Gastrocnemius medialis (tissue), 4 donors: ENCODE results near the gene TMEM131L. TPM values are rescaled to one million over a fixed set of nuclear protein-coding genes. Genes with fewer than 3 reads are reported as not detected.
A peak's percentile ranks its signal among the peaks of the same experiment; 100 is the strongest.
"Not testable (repeated sequence)": the region's sequence is repeated elsewhere in the genome, so short reads cannot be mapped to it uniquely, and the experiment has no call there.

Source experiments
- ATAC-seq, 2 donors: fragments of 150-250 bp; one replicate each; pipeline ENCODE4 v1.9.1; 2016
- DNase-seq, 2 donors: peaks; one replicate each; pipeline ENCODE4 v3.0.0-alpha.2; 2019
- H3K27ac ChIP-seq, 4 donors: fragments of 200-600 bp; sonication (generic); 1 replicate in 1 of 4; 2 replicates in 3 of 4; pipeline ENCODE4 v1.5.1; 2016 to 2018; ENCODE audit warnings: mild to moderate bottlenecking in 2 of 4, moderate library complexity in 1 of 4
- H3K27me3 ChIP-seq, 3 donors: fragments of 200-600 bp; sonication (generic) in 2 of 3; 1 replicate in 1 of 3; 2 replicates in 2 of 3; pipeline versions ENCODE4 v1.5.1 to v1.6.0; 2016 to 2019; ENCODE audit warnings: mild to moderate bottlenecking in 1 of 3, moderate library complexity in 1 of 3
- H3K36me3 ChIP-seq, 2 donors: fragments of 200-600 bp; sonication (generic) in 1 of 2; one replicate each; pipeline ENCODE4 v1.5.1; 2017 to 2018
- H3K4me1 ChIP-seq, 2 donors: fragments of 200-600 bp; sonication (generic) in 1 of 2; one replicate each; pipeline ENCODE4 v1.5.1; 2016 to 2017; ENCODE audit warnings: mild to moderate bottlenecking in 2 of 2
- H3K4me3 ChIP-seq, 4 donors: fragments of 200-600 bp; sonication (generic) in 3 of 4; 1 replicate in 1 of 4; 2 replicates in 3 of 4; pipeline ENCODE4 v1.5.1; 2016 to 2019; ENCODE audit warnings: mild to moderate bottlenecking in 2 of 4
- H3K9me3 ChIP-seq, 3 donors: fragments of 200-600 bp; sonication (generic) in 2 of 3; 1 replicate in 1 of 3; 2 replicates in 2 of 3; pipeline ENCODE4 v1.5.1; 2016 to 2019
- POLR2A ChIP-seq, 2 donors: fragments of 450-650 bp; IDR thresholded peaks; one replicate each; pipeline ENCODE4 v1.6.1; 2017; ENCODE audit warnings: antibody characterized with exemption in 2 of 2, mild to moderate bottlenecking in 2 of 2, moderate library complexity in 2 of 2
- in situ Hi-C, 4 donors: fragments of 200-750 bp; cut with MboI; loops; one replicate each; pipeline versions ENCODE4 v1.15.0 to v1.8.0; 2017; ENCODE audit warnings: low sequenced_read_pairs in 4 of 4
- intact Hi-C: fragments of 100-400 bp; cut with DNase I; formaldehyde crosslinking; loops from one replicate; pipeline ENCODE4 v1.15.1; 2023; ENCODE audit warnings: low total_unique reads
- total RNA-seq, 4 donors: library from RNA; depleted of rRNA; stranded (reverse); fragments of >200 nt; gene quantifications; one replicate each; pipeline versions ENCODE4 v1.1.0 to v1.2.3, GENCODE V29; 2016
- TF ChIP-seq, protein P1 (sequence below), 5 experiments: fragments of 450-650 bp in 3 of 5; fragments of 200-600 bp in 2 of 5; sonication (generic) in 2 of 5; IDR thresholded peaks in 4 of 5; conservative IDR thresholded peaks in 1 of 5; 1 replicate in 4 of 5; 2 replicates in 1 of 5; pipeline ENCODE4 v1.5.1; 2016 to 2019; ENCODE audit warnings: antibody characterized with exemption in 5 of 5, mild to moderate bottlenecking in 3 of 5, moderate library complexity in 3 of 5

The TMEM131L gene
- total RNA-seq, 4 donors from 2014 or later, result 4.6 to 21.4 (median 9.5) TPM

DNA sequence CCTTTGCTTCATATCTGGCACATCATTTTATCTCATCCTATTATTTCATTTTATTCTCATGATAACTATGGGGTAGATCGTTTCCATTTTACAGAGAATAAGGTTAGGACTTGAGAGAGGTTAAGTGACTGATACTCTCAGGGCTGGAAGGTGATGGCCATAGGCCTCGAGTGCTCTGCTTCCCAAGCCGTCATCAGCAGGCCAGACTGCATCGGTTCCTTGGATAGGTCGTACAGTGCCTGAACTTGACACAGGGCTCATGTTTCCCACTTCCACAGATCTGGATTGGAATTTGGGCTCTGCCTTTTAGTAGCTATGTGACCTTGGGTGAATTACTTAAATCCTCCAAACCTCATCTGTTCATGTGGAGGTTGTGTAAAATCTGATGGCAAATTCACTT is 81.4 kb downstream of the TMEM131L start:
- ATAC-seq (peak; percentile 48 to 77), DNase-seq (no peak)
- H3K4me3 ChIP-seq, result no peak overlapping the region
- H3K9me3 ChIP-seq, result no peaks in the 10 kb centered on the region
- in situ Hi-C loops, result no loop called here
- H3K36me3 ChIP-seq, result no peaks in the 10 kb centered on the region
- intact Hi-C loops, result no loop called here
- H3K27me3 ChIP-seq, result no peaks in the 10 kb centered on the region
- H3K4me1 ChIP-seq, result peaks cover 44 to 49% of the 10 kb centered on the region in 2 donors
- TF ChIP-seq, protein P1, sequence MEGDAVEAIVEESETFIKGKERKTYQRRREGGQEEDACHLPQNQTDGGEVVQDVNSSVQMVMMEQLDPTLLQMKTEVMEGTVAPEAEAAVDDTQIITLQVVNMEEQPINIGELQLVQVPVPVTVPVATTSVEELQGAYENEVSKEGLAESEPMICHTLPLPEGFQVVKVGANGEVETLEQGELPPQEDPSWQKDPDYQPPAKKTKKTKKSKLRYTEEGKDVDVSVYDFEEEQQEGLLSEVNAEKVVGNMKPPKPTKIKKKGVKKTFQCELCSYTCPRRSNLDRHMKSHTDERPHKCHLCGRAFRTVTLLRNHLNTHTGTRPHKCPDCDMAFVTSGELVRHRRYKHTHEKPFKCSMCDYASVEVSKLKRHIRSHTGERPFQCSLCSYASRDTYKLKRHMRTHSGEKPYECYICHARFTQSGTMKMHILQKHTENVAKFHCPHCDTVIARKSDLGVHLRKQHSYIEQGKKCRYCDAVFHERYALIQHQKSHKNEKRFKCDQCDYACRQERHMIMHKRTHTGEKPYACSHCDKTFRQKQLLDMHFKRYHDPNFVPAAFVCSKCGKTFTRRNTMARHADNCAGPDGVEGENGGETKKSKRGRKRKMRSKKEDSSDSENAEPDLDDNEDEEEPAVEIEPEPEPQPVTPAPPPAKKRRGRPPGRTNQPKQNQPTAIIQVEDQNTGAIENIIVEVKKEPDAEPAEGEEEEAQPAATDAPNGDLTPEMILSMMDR (IDR thresholded peaks at IDR 0.05 in 4 of 5, conservative IDR thresholded peaks at IDR 0.05 in 1 of 5), result no peak
- TF ChIP-seq POLR2A (IDR thresholded peaks at IDR 0.05), result no peak
- H3K27ac ChIP-seq, result peak overlapping the region; percentile 68 to 88 (median 80)

DNA sequence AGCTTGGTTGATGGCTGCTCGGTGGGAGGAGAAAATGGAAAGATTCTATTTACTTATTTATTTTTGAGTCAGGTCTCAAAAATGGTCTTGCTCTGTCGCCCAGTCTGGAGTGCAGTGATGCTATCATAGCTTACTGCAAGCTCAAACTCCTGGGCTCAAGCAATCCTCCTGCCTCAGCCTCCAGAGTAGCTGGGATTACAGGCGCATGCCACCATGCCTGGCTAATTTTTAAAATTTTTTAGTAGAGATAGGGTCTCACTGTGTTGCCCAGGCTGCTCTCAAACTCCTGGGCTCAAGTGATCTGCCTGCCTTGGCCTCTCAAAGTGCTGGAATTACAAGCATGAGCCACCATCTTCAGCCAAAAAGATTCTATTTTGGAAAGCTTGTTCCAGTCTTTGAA is 82.7 kb downstream of the TMEM131L start:
- DNase-seq, H3K4me3 ChIP-seq, ATAC-seq, H3K9me3 ChIP-seq, H3K36me3 ChIP-seq, H3K27me3 ChIP-seq, intact Hi-C loops, in situ Hi-C loops: not testable (repeated sequence)
- peaks cover 53 to 59% of the 10 kb centered on the region in 2 donors for H3K4me1 ChIP-seq
- H3K27ac ChIP-seq, result peak overlapping the region; percentile 68 to 88 (median 80)

DNA sequence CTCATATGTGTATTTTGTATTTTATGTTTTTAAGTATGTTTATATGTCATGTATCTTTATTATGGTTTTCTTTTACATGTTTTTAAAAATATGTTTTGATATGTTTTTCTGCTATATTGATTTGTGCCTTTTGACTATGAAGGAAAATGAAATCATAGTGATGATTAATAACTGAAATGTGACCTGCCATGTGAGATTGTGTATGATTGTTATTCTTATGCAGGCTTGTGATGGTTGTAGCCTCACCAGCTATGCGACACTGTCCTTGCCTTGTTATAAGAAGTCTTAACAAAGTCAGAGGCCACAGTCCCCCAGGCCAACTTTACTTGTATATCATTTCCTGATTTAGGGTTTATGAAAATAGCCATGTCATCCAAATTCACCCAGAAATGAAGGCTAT is 83.2 kb downstream of the TMEM131L start:
- no peaks in the 10 kb centered on the region for H3K36me3 ChIP-seq
- no peaks in the 10 kb centered on the region for H3K27me3 ChIP-seq
- ATAC-seq (peak in 1 of 2 donors; percentile 61), DNase-seq (no peak)
- in situ Hi-C loops (no loop called here), intact Hi-C loops (no loop called here)
- peak overlapping the region; percentile 68 to 88 (median 80) for H3K27ac ChIP-seq
- no peaks in the 10 kb centered on the region for H3K9me3 ChIP-seq
- peaks cover 55 to 62% of the 10 kb centered on the region in 2 donors for H3K4me1 ChIP-seq
- TF ChIP-seq, protein P1 (IDR thresholded peaks at IDR 0.05 in 4 of 5, conservative IDR thresholded peaks at IDR 0.05 in 1 of 5), result no peak
- no peak for TF ChIP-seq POLR2A (IDR thresholded peaks at IDR 0.05)
- H3K4me3 ChIP-seq, result no peak overlapping the region

DNA sequence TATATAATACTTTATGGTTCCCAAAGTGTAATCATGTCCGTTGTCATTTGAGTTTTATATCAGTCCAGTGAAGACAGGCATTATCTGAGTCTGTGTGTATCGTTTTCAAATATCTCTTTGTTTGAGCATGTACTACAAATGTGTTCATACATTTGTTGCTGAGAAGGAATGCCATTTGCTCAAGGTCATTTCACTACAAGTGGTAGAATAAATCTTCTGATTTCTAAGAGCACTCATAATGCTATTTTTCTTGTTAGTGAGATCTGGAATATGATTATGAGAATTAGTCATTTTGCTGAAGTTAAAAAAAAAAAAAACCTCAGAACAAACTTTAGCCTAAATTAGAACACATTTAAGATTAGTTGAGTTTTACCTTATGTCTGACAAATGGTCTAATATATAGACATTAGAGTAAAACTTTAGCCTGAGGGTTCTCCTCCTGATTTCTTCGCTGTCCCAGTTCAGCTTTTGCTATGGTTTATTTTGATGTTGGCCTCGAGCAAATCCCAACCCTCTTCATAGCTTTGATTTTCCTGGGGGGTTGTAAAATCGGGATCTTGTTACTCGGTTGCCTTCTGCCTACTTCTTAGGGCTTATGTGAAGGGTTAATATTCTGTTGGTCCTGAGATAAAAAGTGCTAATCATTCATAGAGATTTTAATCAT is 87.1 kb downstream of the TMEM131L start:
- H3K27me3 ChIP-seq, result no peaks in the 10 kb centered on the region
- H3K27ac ChIP-seq, result peak overlapping the region; percentile 86 to 92 (median 89)
- intact Hi-C loops, result no loop called here
- in situ Hi-C loops, result no loop called here
- H3K36me3 ChIP-seq, result no peaks in the 10 kb centered on the region
- no peak overlapping the region for H3K4me3 ChIP-seq
- peaks cover 45 to 46% of the 10 kb centered on the region in 2 donors for H3K4me1 ChIP-seq
- ATAC-seq (peak; percentile 19 to 45), DNase-seq (no peak)
- TF ChIP-seq, protein P1 (IDR thresholded peaks at IDR 0.05 in 4 of 5, conservative IDR thresholded peaks at IDR 0.05 in 1 of 5), result no peak
- TF ChIP-seq POLR2A (IDR thresholded peaks at IDR 0.05), result no peak
- H3K9me3 ChIP-seq, result no peaks in the 10 kb centered on the region

DNA sequence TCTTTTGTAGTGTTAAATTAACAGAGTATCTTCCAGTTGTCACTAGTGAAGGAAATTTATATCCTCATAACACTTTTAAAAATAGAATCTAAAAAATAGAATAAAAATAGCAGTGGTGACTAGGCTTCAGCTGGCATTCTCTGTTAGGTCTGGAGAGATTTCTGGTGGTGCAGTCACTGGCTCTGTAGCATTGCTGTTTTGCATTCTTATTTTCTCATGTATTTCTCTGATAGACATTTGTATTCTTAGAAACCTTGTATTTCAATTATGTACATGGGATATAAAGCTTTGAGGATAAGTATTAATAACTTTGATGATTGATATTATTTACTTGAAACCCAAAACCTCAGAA is 87.6 kb downstream of the TMEM131L start:
- no peaks in the 10 kb centered on the region for H3K9me3 ChIP-seq
- DNase-seq, result peak in 1 of 2 donors; percentile 42
- H3K27me3 ChIP-seq, result no peaks in the 10 kb centered on the region
- no peaks in the 10 kb centered on the region for H3K36me3 ChIP-seq
- peaks cover 42 to 45% of the 10 kb centered on the region in 2 donors for H3K4me1 ChIP-seq
- H3K27ac ChIP-seq, result peak overlapping the region; percentile 86 to 92 (median 89)
- intact Hi-C loops, result no loop called here
- H3K4me3 ChIP-seq, result peak overlapping the region in 1 of 4 donors; percentile 1
- in situ Hi-C loops, result no loop called here
- TF ChIP-seq, protein P1 (IDR thresholded peaks at IDR 0.05 in 4 of 5, conservative IDR thresholded peaks at IDR 0.05 in 1 of 5), result no peak
- peak in 1 of 2 donors; percentile 59 for TF ChIP-seq POLR2A (IDR thresholded peaks at IDR 0.05)
- peak; percentile 93 to 97 for ATAC-seq
